ENCODE results near the gene PATL1.

Gene PATL1

GRCh38 chr11:59643390-59643789, 25.4 kb downstream of the PATL1 start:
- H3K27me3 ChIP-seq (ENCODE audit: insufficient read depth, poor library complexity, severe bottlenecking): no peaks in the 10 kb centered on the region
- no peak overlapping the region for H3K27ac ChIP-seq (replicated peaks)
- TF ChIP-seq CTCF (IDR thresholded peaks at IDR 0.05; ENCODE audit: insufficient read depth, low read length) (no peak), SPI1 (IDR thresholded peaks at IDR 0.05; ENCODE audit: borderline replicate concordance, low read depth) (no peak), POLR2AphosphoS5 (IDR thresholded peaks at IDR 0.05; ENCODE audit: low read depth) (no peak), REST (IDR thresholded peaks at IDR 0.05; ENCODE audit: insufficient replicate concordance, low read depth) (no peak), GABPA (IDR thresholded peaks at IDR 0.05; ENCODE audit: low read depth) (no peak)
- DNase-seq (ENCODE audit: low read depth in 1 of 2, low spot score in 1 of 2): no peak
- no peak overlapping the region for H3K4me3 ChIP-seq (replicated peaks; ENCODE audit: insufficient read depth, low read length)

- Histone ChIP-seq H3K27me3 (ENCODE audit: insufficient read depth, poor library complexity, severe bottlenecking) (no peaks in the 10 kb centered on the region), H3K4me3 (replicated peaks; ENCODE audit: insufficient read depth, low read length) (no peak overlapping the region), H3K27ac (replicated peaks) (no peak overlapping the region)
- TF ChIP-seq CTCF (IDR thresholded peaks at IDR 0.05; ENCODE audit: insufficient read depth, low read length): no peak
- TF ChIP-seq REST (IDR thresholded peaks at IDR 0.05; ENCODE audit: insufficient replicate concordance, low read depth): no peak
- no peak for TF ChIP-seq GABPA (IDR thresholded peaks at IDR 0.05; ENCODE audit: low read depth)
- TF ChIP-seq POLR2AphosphoS5 (IDR thresholded peaks at IDR 0.05; ENCODE audit: low read depth): no peak
- TF ChIP-seq SPI1 (IDR thresholded peaks at IDR 0.05; ENCODE audit: borderline replicate concordance, low read depth): no peak
- DNase-seq (ENCODE audit: low read depth in 1 of 2, low spot score in 1 of 2): no peak
Measured at GRCh38 chr11:59641156-59641555, 27.7 kb downstream of the PATL1 start.

GRCh38 chr11:59630493-59630892, 38.3 kb downstream of the PATL1 start:
- Histone ChIP-seq H3K4me3 (replicated peaks; ENCODE audit: insufficient read depth, low read length) (no peak overlapping the region), H3K27me3 (ENCODE audit: insufficient read depth, poor library complexity, severe bottlenecking) (no peaks in the 10 kb centered on the region), H3K27ac (replicated peaks) (no peak overlapping the region)
- no peak for DNase-seq (ENCODE audit: low read depth in 1 of 2, low spot score in 1 of 2)
- no peak for TF ChIP-seq CTCF (IDR thresholded peaks at IDR 0.05; ENCODE audit: insufficient read depth, low read length)
- TF ChIP-seq POLR2AphosphoS5 (IDR thresholded peaks at IDR 0.05; ENCODE audit: low read depth): no peak
- no peak for TF ChIP-seq SPI1 (IDR thresholded peaks at IDR 0.05; ENCODE audit: borderline replicate concordance, low read depth)
- TF ChIP-seq REST (IDR thresholded peaks at IDR 0.05; ENCODE audit: insufficient replicate concordance, low read depth): no peak
- TF ChIP-seq GABPA (IDR thresholded peaks at IDR 0.05; ENCODE audit: low read depth): no peak

All from HL-60 (cell line).